Neural crest cell (in vitro differentiated cells): ENCODE measurements around the gene ITPR3. TPM values are rescaled to one million over a fixed set of nuclear protein-coding genes. Genes with fewer than 3 reads are reported as not detected.

Experiments used
- DNase-seq: peaks from one replicate; pipeline ENCODE4 v3.0.0; 2021; ENCODE audit warnings: low read depth, mixed read lengths, low spot score
- H3K27ac Mint-ChIP-seq: one replicate; pipeline ENCODE4 v1.8.0; 2021; ENCODE audit warnings: mild to moderate bottlenecking, mixed read lengths; ENCODE audit not compliant: unreplicated experiment
- H3K27me3 Mint-ChIP-seq: 2 replicates; pipeline ENCODE4 v1.8.0; 2021; ENCODE audit warnings: low read depth, mild to moderate bottlenecking, mixed read lengths
- H3K36me3 Mint-ChIP-seq: 2 replicates; pipeline ENCODE4 v1.8.0; 2021; ENCODE audit warnings: low read depth, mild to moderate bottlenecking, mixed read lengths
- H3K4me1 Mint-ChIP-seq: 2 replicates; pipeline ENCODE4 v1.8.0; 2021; ENCODE audit warnings: mixed read lengths
- H3K4me3 Mint-ChIP-seq: one replicate; pipeline ENCODE4 v1.8.0; 2021; ENCODE audit warnings: mild to moderate bottlenecking, mixed read lengths
- H3K9me3 Mint-ChIP-seq: 2 replicates; pipeline ENCODE4 v1.8.0; 2021; ENCODE audit warnings: mixed read lengths
- CTCF ChIP-seq: fragments of 200-600 bp; sonication (generic); conservative IDR thresholded peaks from 2 replicates; pipeline ENCODE4 v1.5.0; 2021; ENCODE audit warnings: antibody characterized with exemption, mild to moderate bottlenecking
- total RNA-seq: library from RNA; stranded (reverse); gene quantifications from 2 replicates; pipeline ENCODE4 v1.2.1, GENCODE V29; 2021

Gene ITPR3
- total RNA-seq, 1 donor from 2014 or later: 16.0 TPM

- H3K27me3 Mint-ChIP-seq: peaks cover 2% of the 10 kb centered on the region
- peaks cover 57% of the 10 kb centered on the region for H3K4me1 Mint-ChIP-seq
- H3K9me3 Mint-ChIP-seq: no peaks in the 10 kb centered on the region
- DNase-seq: no peak
- H3K27ac Mint-ChIP-seq: no peak overlapping the region
- no peak for TF ChIP-seq CTCF
- H3K4me3 Mint-ChIP-seq: peak overlapping the region; percentile 23
- no peaks in the 10 kb centered on the region for H3K36me3 Mint-ChIP-seq
Measured at GRCh38 chr6:33606642-33607041, 14.5 kb upstream of the ITPR3 start.

GRCh38 chr6:33607126-33607783 lies 13.9 kb upstream of the ITPR3 start:
- Mint-ChIP-seq H3K36me3 (no peaks in the 10 kb centered on the region), H3K27me3 (peaks cover 2% of the 10 kb centered on the region), H3K4me1 (peaks cover 63% of the 10 kb centered on the region), H3K27ac (no peak overlapping the region), H3K4me3 (no peak overlapping the region), H3K9me3 (no peaks in the 10 kb centered on the region)
- no peak for TF ChIP-seq CTCF
- DNase-seq: no peak

DNA sequence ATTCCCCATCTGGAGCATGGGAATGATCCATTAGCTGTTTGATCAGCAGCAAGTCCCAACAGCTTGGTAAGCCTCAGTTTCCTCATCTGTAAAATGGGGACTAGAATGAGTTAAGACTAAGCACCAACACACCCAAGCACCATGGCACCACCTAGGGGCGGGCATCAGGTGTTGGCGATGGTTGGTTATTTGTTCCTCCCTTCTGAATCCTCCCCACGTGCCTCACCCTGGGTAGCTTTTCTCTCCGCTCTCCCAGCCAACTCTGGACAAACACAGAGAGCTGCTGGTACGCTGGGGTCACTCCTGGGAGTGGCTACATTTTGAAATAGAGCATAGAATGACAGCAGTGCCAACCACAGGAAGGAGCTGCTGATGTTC lies 13.3 kb upstream of the ITPR3 start:
- Mint-ChIP-seq H3K4me1 (peaks cover 64% of the 10 kb centered on the region), H3K27ac (no peak overlapping the region), H3K9me3 (no peaks in the 10 kb centered on the region), H3K27me3 (peaks cover 2% of the 10 kb centered on the region), H3K36me3 (no peaks in the 10 kb centered on the region), H3K4me3 (no peak overlapping the region)
- peak; percentile 28 for TF ChIP-seq CTCF
- DNase-seq: no peak

DNA sequence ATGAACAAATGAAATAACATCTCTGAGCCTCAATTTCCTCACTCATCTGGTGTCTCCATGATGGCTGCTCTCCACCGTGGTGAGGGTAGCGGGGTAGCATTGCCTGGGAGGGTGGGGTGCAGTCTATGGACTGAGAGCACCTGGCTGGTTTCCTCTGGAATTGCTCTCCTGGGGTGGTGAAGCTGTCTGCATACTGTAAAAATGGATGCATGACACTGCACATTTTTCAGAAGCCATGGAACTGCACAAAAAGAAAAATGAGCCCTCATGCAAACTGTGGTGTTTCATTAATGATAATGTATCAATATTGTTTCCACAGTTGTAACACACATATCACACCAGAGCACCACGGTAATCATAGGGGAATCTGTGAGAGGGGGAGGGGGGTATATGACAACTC lies 12.1 kb upstream of the ITPR3 start:
- TF ChIP-seq CTCF: no peak
- no peaks in the 10 kb centered on the region for H3K36me3 Mint-ChIP-seq
- H3K27ac Mint-ChIP-seq: peak overlapping the region; percentile 93
- peak overlapping the region; percentile 7 for H3K4me3 Mint-ChIP-seq
- DNase-seq: no peak
- H3K27me3 Mint-ChIP-seq: peaks cover 2% of the 10 kb centered on the region
- H3K9me3 Mint-ChIP-seq: no peaks in the 10 kb centered on the region
- peaks cover 68% of the 10 kb centered on the region for H3K4me1 Mint-ChIP-seq

GRCh38 chr6:33609528-33609927 lies 11.6 kb upstream of the ITPR3 start:
- H3K9me3 Mint-ChIP-seq: no peaks in the 10 kb centered on the region
- H3K27ac Mint-ChIP-seq: peak overlapping the region; percentile 98
- peak overlapping the region; percentile 78 for H3K4me3 Mint-ChIP-seq
- H3K4me1 Mint-ChIP-seq: peaks cover 69% of the 10 kb centered on the region
- no peak for TF ChIP-seq CTCF
- no peak for DNase-seq
- peaks cover 2% of the 10 kb centered on the region for H3K27me3 Mint-ChIP-seq
- H3K36me3 Mint-ChIP-seq: no peaks in the 10 kb centered on the region
